ENCODE results near the gene OSCAR.

OSCAR gene

GRCh38 chr19:54100561-54100960 is at the start of gene OSCAR:
OSCAR (minus strand) TSS chr19:54100803; CDS start chr19:54100792, 11 bp downstream.
- no peak for DNase-seq (ENCODE audit: low read depth)

- DNase-seq (ENCODE audit: low read depth) = no peak
Observed at GRCh38 chr19:54149021-54149812, 48.6 kb upstream of the OSCAR start.

GRCh38 chr19:54148158-54148557 is 47.6 kb upstream of the OSCAR start:
- no peak for DNase-seq (ENCODE audit: low read depth)

- DNase-seq (ENCODE audit: low read depth) = no peak
Observed at GRCh38 chr19:54147676-54148075, 47.1 kb upstream of the OSCAR start.

- no peak for DNase-seq (ENCODE audit: low read depth)
Observed at GRCh38 chr19:54145541-54146158, 45.0 kb upstream of the OSCAR start.

GRCh38 chr19:54142166-54142780 is 41.7 kb upstream of the OSCAR start:
- no peak for DNase-seq (ENCODE audit: low read depth)

GRCh38 chr19:54141356-54141755 is 40.8 kb upstream of the OSCAR start:
- DNase-seq (ENCODE audit: low read depth) = no peak

- DNase-seq (ENCODE audit: low read depth) = no peak
Observed at GRCh38 chr19:54138489-54139256, 38.1 kb upstream of the OSCAR start.

GRCh38 chr19:54137699-54138488 is 37.3 kb upstream of the OSCAR start, which contains the start of gene CNOT3:
CNOT3 (plus strand) TSS chr19:54137762; CDS start chr19:54142979, 5,217 bp downstream.
- DNase-seq (ENCODE audit: low read depth) = no peak

- peak; percentile 97 for DNase-seq (ENCODE audit: low read depth)
Observed at GRCh38 chr19:54136864-54137698, 36.5 kb upstream of the OSCAR start.

GRCh38 chr19:54136086-54136863 is 35.7 kb upstream of the OSCAR start:
- DNase-seq (ENCODE audit: low read depth) = no peak

GRCh38 chr19:54133957-54134590 is 33.5 kb upstream of the OSCAR start:
- DNase-seq (ENCODE audit: low read depth) = no peak

GRCh38 chr19:54133312-54133956 is 32.8 kb upstream of the OSCAR start:
- DNase-seq (ENCODE audit: low read depth) = no peak

- no peak for DNase-seq (ENCODE audit: low read depth)
Observed at GRCh38 chr19:54129617-54129996, 29.0 kb upstream of the OSCAR start.

GRCh38 chr19:54128796-54129616 is 28.4 kb upstream of the OSCAR start:
- DNase-seq (ENCODE audit: low read depth) = no peak

GRCh38 chr19:54128441-54128725 is 27.8 kb upstream of the OSCAR start:
- DNase-seq (ENCODE audit: low read depth) = no peak

- DNase-seq (ENCODE audit: low read depth) = no peak
Observed at GRCh38 chr19:54127688-54128440, 27.3 kb upstream of the OSCAR start.

All from stimulated activated CD8-positive, alpha-beta memory T cell treated with anti-CD3 and anti-CD28 coated beads, Interleukin-12 subunit alpha, Interleukin-12 subunit beta, amount 100 ng/mL, for 4 hours (primary cell).